ENCODE measurements around the gene CGNL1.
A peak's percentile ranks its signal among the peaks of the same experiment; 100 is the strongest.

The CGNL1 gene

DNA sequence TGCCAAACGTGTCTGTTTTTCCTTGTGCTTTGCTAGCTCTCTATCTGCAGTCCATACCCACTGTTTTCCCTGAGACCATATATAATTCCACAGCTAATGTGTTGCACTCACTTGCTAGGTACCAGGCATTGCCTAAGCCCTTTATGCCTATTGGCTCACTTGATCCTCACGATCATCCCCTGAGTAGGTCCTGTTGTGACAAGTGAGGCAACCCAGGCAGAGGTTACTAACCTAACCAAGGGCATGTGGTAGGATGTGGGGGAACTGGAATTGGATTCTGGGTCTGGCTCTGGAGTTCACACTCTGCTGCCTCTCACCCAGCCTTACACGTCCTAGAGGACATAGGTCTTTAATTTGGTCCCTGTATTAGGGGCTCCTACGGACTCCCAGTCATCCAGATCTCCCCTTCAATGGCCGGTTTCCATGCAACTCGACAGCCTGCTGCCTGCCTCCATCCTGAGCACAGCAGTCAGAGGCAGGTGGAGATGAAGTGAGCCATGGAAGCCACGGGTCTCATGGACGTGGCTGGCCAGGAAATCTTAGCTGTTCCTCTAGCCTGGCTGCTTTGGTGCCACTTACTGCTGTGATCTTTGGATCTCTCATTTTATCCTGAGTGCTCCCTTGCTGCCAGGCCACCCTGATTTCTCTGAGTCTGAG, 176.5 kb downstream of the CGNL1 start:
- no peak for DNase-seq

- DNase-seq = no peak
Observed at GRCh38 chr15:57553526-57553925, 177.2 kb downstream of the CGNL1 start.

DNA sequence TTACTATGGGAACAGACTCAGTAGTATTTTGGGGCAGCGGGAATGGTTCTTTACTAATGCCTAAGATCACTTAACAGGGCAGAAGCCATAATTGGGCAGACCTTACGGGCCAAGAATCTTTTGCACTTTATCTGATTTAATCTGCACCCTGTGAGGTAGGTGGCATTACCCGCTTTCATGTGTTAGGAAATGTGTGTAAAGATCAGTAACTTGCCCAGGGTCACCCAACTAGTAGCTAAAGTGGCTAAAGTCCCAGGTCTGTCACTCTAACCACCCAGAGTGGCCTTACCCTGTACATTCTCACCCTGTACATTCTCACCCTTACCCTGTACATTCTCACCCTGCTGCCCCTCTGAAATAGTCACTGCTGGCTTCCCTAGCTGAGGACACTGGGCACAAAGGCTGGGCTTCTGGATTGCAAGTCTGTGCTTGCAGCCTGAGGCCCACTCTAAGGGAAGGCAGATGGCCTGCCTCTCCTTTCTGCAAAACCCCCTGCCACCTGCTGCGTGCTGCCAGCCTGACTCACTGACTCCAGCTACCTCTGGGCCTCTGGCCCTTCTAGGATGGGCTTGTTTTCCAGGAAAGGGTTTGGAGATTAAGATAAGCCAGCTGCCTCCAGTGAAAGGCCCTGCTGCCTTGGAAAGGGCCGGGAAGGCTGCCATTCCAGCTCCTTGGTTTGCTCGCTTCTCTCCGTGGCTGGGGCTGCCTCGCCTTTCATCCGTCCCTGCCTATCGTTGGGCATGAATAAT, 177.9 kb downstream of the CGNL1 start:
- no peak for DNase-seq

- no peak for DNase-seq
Observed at GRCh38 chr15:57554812-57555179, 178.5 kb downstream of the CGNL1 start.

DNA sequence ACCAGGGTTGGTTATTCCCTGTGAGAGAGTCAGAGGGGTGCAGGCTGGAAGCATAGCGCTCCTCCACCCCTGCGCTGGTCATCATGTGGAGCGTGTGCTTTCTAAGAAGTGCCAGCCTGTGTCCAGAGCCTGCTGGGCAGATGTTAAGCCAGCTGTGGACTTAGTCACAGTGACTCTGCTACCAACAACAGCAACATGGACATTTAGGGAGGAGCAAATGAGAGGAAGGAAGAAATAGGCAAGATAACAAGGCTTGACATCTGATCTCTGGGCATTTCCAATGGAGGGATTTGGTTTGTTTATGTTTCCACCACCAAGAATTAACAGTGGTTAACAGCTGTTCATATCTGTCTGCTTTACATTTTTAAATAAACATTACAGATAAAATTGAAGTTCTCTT, 179.0 kb downstream of the CGNL1 start:
- no peak for DNase-seq

- DNase-seq = no peak
Observed at GRCh38 chr15:57556040-57556439, 179.7 kb downstream of the CGNL1 start.

GRCh38 chr15:57557267-57557666, 181.0 kb downstream of the CGNL1 start:
- no peak for DNase-seq

GRCh38 chr15:57557810-57558209, 181.5 kb downstream of the CGNL1 start:
- no peak for DNase-seq

DNA sequence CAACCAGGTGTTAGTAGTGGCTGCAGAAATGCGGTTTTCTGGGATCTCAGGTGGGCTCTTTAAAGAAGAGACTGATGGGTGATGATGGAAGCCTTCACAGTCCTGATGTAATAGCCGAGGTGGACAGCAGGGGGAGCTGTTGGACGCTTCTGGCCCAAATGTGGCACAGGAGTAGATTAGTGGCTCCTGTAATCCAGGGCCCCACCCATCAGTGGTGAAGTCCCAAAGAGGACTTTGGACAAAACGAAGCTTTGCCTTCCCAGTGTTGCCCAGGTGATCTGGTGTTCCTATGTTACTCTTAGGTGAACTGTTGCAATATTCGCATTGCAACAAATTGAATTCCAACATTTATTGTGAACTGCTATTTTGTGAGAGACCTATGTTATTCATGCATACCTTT, 183.6 kb downstream of the CGNL1 start:
- DNase-seq = peak; percentile 60 to 68

- peak; percentile 72 to 78 for DNase-seq
Observed at GRCh38 chr15:57561041-57561711, 184.9 kb downstream of the CGNL1 start.

- no peak for DNase-seq
Observed at GRCh38 chr15:57562196-57562769, 186.0 kb downstream of the CGNL1 start.

DNA sequence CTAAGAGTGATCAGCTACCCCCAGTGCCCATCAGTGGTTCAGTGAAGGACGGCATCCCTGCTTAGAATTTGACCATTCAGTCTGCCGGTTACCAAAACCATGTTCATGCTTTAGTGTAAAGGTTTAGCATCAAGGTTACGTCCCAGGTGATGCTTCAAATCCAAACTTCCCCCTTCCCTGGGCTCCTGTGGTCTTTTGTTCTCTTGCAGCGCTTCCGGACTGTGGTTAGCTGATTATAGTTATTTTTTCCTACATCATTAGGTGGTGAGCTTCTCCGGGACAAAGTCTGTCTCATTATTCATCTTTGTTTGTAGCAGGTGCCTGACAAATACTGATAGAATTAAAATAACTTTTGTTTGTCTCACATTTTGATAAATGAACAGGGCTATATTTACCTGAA, 187.1 kb downstream of the CGNL1 start:
- peak; percentile 18 to 20 for DNase-seq

GRCh38 chr15:57565311-57565710, 189.0 kb downstream of the CGNL1 start:
- DNase-seq = peak; percentile 57 to 80

- DNase-seq = no peak
Observed at GRCh38 chr15:57566834-57567233, 190.5 kb downstream of the CGNL1 start.

- DNase-seq = no peak
Observed at GRCh38 chr15:57567891-57568290, 191.6 kb downstream of the CGNL1 start.

- DNase-seq = no peak
Observed at GRCh38 chr15:57568299-57568698, 192.0 kb downstream of the CGNL1 start.

DNA sequence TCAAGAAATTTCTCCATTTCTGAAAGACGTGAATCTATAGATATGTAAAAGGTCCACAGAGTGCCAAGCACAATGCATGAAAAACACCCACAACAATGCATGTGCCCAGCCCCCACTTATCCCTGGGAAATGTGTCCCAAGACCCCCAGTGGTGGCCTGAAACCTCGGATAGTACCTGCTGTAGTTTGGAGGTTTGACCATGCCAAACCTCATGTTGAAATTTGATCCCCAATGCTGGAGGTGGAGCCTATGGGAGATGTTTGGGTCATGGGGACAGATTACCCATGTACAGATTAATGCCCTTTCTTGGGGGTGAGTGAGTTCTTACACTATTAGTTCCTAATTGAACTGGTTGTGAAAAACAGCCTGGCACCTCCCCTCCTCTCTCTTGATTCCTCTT, 194.0 kb downstream of the CGNL1 start:
- DNase-seq = no peak

DNA sequence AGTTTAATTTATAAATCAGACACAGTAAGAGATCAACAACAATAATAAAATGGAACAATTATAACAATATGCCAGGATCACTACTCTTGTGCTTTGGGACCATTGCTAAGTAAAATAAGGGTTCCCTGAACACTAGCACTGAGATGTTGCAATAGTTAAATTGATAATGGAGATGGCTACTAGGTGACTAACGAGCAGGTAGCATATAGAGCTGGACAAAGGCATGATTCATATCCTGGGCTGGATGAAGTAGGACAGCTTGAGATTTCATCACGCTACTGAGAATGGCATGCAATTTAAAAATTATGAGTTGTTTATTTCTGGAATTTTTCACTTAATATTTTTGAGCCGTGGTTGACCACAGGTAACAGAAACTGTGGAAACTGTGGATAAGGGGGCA, 194.7 kb downstream of the CGNL1 start:
- no peak for DNase-seq

DNA sequence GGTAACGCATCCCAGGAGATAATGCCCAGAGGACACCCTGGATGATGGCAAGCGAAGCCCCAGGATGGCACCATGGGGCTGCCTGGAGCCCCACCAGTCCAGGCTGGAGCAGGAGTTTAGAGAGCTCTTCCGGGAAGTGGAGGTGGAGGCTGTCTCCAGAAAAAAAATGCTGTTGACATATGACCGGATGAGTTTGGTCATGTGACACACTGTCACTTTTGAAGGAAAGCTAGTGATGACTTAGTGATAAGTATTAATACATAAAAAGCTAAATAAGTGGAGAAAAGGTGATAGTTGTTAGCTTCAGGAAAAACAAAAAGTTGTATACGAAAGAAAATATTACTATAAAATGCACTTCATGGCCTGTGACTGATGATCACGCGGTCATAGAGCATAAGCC, 195.4 kb downstream of the CGNL1 start:
- no peak for DNase-seq

- DNase-seq = no peak
Observed at GRCh38 chr15:57572468-57572867, 196.2 kb downstream of the CGNL1 start.

DNA sequence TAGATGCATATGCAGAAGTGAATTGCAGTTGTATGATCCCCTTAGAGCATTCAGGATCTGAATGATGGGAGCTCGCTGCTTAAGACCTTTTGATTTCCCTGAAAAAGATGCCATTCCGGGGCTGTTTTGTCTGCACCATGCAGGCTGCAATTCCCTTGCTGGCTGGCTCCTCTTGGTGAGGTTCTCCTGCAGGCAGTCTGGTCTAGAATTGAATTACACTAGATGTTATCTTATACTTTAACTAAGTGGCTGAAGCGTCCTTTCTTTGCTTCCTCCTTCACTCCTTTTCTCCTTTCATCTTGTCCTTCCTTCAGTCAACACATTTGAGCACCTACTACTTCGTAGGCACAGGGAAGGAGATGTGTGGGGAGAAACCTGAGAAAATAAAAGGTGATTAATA, 196.8 kb downstream of the CGNL1 start:
- no peak for DNase-seq

GRCh38 chr15:57575363-57575762, 199.1 kb downstream of the CGNL1 start:
- DNase-seq = no peak

- no peak for DNase-seq
Observed at GRCh38 chr15:57578288-57578900, 202.1 kb downstream of the CGNL1 start.

All from CD4-positive, alpha-beta T cell treated with Interleukin-4 for 1 hour (primary cell).